AG04449 (cell line): ENCODE data around the gene SLC7A4.
"Not testable (repeated sequence)": the region's sequence is repeated elsewhere in the genome, so short reads cannot be mapped to it uniquely, and the experiment has no call there.

Experiments
- CTCF ChIA-PET: fragments of 350-600 bp; formaldehyde crosslinking; extraction: SDS; loops from one replicate; lab custom pipeline; 2021; ENCODE audit warnings: antibody characterized with exemption; lab: Yijun Ruan, JAX
- POLR2A ChIA-PET: fragments of 400-600, 350-600 bp; formaldehyde crosslinking; extraction: SDS; loops from one replicate; lab custom pipeline; 2020; ENCODE audit warnings: antibody characterized with exemption, inconsistent platforms; lab: Yijun Ruan, JAX
- DNase-seq: peaks from one replicate; pipeline ENCODE4 v3.0.0-alpha.2; 2010; ENCODE audit warnings: low read depth, low spot score
- H3K4me3 ChIP-seq: 2 replicates; pipeline ENCODE4 v1.5.1; 2011; ENCODE audit warnings: low read depth, mild to moderate bottlenecking, control low read depth, low read length
- CTCF ChIP-seq: IDR thresholded peaks from one replicate; pipeline ENCODE4 v1.5.1; 2011; ENCODE audit warnings: mild to moderate bottlenecking, moderate library complexity, low read length, control low read depth, inconsistent platforms; ENCODE audit not compliant: insufficient read depth; ENCODE audit errors: missing control alignments

SLC7A4 gene

DNA sequence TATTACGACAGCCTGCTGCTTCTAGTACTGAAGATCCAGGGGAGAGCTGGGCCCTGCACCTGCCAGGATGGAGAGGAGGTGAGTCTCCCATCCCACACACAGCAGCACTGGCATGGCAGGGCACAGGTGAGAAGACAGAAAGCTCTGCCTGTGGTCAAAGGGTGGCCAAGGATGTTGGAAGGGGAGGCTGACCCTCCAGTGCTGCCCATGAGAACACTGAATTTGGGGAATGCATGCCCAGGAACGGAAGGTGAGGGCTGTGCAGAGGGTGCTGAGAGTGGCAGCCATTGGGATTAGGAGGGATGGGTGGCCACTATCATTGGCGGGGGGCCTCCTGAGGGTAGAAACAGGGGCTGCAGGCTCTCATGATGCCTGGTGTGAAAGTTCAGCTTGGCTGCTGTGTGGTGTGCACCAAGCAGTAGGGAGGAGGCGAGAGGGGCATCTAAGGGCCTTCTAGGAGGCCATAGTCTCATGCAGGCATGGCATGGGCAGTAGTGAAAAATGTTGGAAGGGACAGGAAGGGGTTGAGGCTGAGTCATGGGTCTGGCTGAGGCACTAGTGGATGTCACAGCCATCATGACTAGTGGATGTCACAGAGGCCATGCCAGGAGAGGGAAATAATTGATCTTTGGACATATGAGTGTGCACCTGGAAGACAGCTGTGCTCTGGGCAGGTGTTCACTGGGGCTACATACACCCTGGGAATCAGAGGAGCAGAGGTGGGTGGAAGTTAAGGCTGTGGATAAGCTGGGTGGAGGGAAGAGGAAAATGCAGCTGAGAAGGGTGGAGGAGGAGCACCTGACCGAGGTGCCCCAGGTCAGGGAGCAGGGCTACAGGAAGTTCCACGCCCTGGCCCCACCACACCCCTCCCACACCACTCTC, 10.9 kb upstream of the SLC7A4 start:
- CTCF ChIA-PET: interaction anchor here (1.2 to 4.3 kb wide), 3 partner anchors 59 to 122 kb away, joined by 3 to 20 read pairs (median 11); no protein-coding TSS in a partner anchor
- H3K4me3 ChIP-seq: no peak overlapping the region
- no peak for DNase-seq
- POLR2A ChIA-PET: no interaction called here
- TF ChIP-seq CTCF: no peak

GRCh38 chr22:21041937-21042336, 9.6 kb upstream of the SLC7A4 start:
- H3K4me3 ChIP-seq: no peak overlapping the region
- ChIA-PET POLR2A (no interaction called here), CTCF (interaction anchor here (2.6 kb wide), 1 partner anchor 60 kb away, joined by 11 read pairs; no protein-coding TSS in a partner anchor)
- TF ChIP-seq CTCF: no peak
- DNase-seq: peak; percentile 50

- ChIA-PET POLR2A (interaction anchor here (0.6 kb wide), 1 partner anchor 36 kb away, joined by 5 read pairs; no protein-coding TSS in a partner anchor), CTCF (interaction anchor here (1.6 kb wide), 1 partner anchor 64 kb away, joined by 4 read pairs; no protein-coding TSS in a partner anchor)
- DNase-seq, H3K4me3 ChIP-seq: not testable (repeated sequence)
Measured at GRCh38 chr22:21039158-21039557, 6.8 kb upstream of the SLC7A4 start.

GRCh38 chr22:21038405-21038804, 6.0 kb upstream of the SLC7A4 start:
- no peak overlapping the region for H3K4me3 ChIP-seq
- CTCF ChIA-PET: interaction anchor here (1.6 kb wide), 1 partner anchor 64 kb away, joined by 4 read pairs; no protein-coding TSS in a partner anchor
- no peak for DNase-seq
- POLR2A ChIA-PET: interaction anchor here (1.0 to 1.9 kb wide), 2 partner anchors 36 to 62 kb away, joined by 3 to 14 read pairs; partner anchors contain the start of gene THAP7
- TF ChIP-seq CTCF: no peak

GRCh38 chr22:21034989-21035388, 2.6 kb upstream of the SLC7A4 start:
- DNase-seq: no peak
- no peak overlapping the region for H3K4me3 ChIP-seq
- ChIA-PET CTCF (interaction anchor here (0.5 to 1.8 kb wide), 3 partner anchors 14 to 67 kb away, joined by 3 to 4 read pairs (median 4); no protein-coding TSS in a partner anchor), POLR2A (no interaction called here)
- TF ChIP-seq CTCF: no peak

GRCh38 chr22:21033895-21034294, 1.5 kb upstream of the SLC7A4 start:
- ChIA-PET CTCF (no interaction called here), POLR2A (no interaction called here)
- H3K4me3 ChIP-seq: no peak overlapping the region
- TF ChIP-seq CTCF: no peak
- DNase-seq: no peak
